ENCODE measurements around the gene FOXP3. TPM values are rescaled to one million over a fixed set of nuclear protein-coding genes. Genes with fewer than 3 reads are reported as not detected.

FOXP3 gene
- total and polyA plus RNA-seq, 2 experiments from 2014 or later = 0.11 to 0.28 TPM

DNA sequence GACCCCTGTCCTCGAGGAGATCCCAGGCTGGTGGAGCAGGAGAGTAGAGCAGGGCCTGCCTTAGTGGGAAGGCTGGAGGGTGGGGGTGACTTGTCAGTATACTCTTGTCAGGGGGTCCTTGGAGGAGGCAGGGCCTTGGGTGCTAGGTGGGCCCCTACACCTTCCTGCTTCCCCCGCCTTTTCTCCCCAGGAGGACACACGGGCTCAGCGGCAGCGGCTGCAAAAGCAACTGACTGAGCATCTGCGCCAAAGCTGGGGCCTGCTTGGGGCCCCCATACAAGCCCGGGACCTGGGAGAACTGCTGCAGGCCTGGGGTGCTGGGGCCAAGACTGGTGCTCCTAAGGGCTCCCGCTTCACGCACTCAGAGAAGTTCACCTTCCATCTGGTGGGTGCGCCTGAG is 18.0 kb downstream of the FOXP3 start (continued):
- TF ChIP-seq, protein P1, sequence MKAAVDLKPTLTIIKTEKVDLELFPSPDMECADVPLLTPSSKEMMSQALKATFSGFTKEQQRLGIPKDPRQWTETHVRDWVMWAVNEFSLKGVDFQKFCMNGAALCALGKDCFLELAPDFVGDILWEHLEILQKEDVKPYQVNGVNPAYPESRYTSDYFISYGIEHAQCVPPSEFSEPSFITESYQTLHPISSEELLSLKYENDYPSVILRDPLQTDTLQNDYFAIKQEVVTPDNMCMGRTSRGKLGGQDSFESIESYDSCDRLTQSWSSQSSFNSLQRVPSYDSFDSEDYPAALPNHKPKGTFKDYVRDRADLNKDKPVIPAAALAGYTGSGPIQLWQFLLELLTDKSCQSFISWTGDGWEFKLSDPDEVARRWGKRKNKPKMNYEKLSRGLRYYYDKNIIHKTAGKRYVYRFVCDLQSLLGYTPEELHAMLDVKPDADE (IDR thresholded peaks at IDR 0.05) = no peak

DNA sequence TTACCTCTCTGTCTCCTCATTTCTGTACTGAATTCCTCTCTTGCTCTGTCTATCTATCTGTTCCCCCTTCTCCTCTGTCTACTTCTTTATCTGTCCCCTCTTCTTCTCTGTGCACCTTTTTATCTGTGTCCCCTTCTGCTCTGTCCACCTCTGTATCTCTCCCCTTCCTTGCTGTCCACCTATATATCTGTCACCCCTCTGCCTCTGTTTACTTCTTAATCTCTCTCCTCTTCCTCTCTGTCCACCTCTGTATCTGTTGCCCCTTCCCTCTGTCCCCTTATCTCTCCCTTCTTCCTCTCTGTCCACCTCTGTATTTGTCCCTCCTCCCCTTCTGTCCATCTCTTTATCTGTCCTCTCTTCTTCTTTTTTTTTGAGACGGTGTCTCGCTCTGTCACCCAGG is 20.3 kb downstream of the FOXP3 start:
- no peaks in the 10 kb centered on the region for H4K20me1 ChIP-seq (replicated peaks; ENCODE audit: insufficient read depth)
- no peaks in the 10 kb centered on the region for H3K79me2 ChIP-seq (replicated peaks; ENCODE audit: insufficient read depth)
- no peaks in the 10 kb centered on the region for H3K9me2 ChIP-seq (ENCODE audit: insufficient read depth)
- no peaks in the 10 kb centered on the region for H3K4me1 ChIP-seq (ENCODE audit: insufficient read depth)
- Mint-ChIP-seq H3K4me1 (no peaks in the 10 kb centered on the region), H3K27ac (no peak overlapping the region), H3K27me3 (ENCODE audit: insufficient read depth, low read depth, poor library complexity) (peaks cover 5% of the 10 kb centered on the region), H3K4me3 (no peak overlapping the region), H3K36me3 (ENCODE audit: low read depth) (peaks cover 2% of the 10 kb centered on the region; the same call in 1 of the 3 replicates), H3K9me3 (no peaks in the 10 kb centered on the region; the same call in 2 of the 3 replicates)
- no peak overlapping the region for H3K4me3 ChIP-seq
- H2AFZ ChIP-seq = no peak overlapping the region
- H3F3A ChIP-seq (replicated peaks; ENCODE audit: low read depth) = no peaks in the 10 kb centered on the region
- no peaks in the 10 kb centered on the region for H3K36me3 ChIP-seq (ENCODE audit: insufficient read depth)
- DNase-seq (ENCODE audit: low spot score) (no peak), ATAC-seq (no peak)
- no peaks in the 10 kb centered on the region for H3K27me3 ChIP-seq (ENCODE audit: insufficient read depth)
- H3K27ac ChIP-seq (ENCODE audit: low read depth) = no peak overlapping the region
- no peak overlapping the region for H3K4me2 ChIP-seq
- TF ChIP-seq NANOG (IDR thresholded peaks at IDR 0.05; ENCODE audit: borderline replicate concordance) = no peak
- TF ChIP-seq ZNF331 (CRISPR knock-in tag; IDR thresholded peaks at IDR 0.05; ENCODE audit: low read depth) = no peak
- TF ChIP-seq, protein P2, sequence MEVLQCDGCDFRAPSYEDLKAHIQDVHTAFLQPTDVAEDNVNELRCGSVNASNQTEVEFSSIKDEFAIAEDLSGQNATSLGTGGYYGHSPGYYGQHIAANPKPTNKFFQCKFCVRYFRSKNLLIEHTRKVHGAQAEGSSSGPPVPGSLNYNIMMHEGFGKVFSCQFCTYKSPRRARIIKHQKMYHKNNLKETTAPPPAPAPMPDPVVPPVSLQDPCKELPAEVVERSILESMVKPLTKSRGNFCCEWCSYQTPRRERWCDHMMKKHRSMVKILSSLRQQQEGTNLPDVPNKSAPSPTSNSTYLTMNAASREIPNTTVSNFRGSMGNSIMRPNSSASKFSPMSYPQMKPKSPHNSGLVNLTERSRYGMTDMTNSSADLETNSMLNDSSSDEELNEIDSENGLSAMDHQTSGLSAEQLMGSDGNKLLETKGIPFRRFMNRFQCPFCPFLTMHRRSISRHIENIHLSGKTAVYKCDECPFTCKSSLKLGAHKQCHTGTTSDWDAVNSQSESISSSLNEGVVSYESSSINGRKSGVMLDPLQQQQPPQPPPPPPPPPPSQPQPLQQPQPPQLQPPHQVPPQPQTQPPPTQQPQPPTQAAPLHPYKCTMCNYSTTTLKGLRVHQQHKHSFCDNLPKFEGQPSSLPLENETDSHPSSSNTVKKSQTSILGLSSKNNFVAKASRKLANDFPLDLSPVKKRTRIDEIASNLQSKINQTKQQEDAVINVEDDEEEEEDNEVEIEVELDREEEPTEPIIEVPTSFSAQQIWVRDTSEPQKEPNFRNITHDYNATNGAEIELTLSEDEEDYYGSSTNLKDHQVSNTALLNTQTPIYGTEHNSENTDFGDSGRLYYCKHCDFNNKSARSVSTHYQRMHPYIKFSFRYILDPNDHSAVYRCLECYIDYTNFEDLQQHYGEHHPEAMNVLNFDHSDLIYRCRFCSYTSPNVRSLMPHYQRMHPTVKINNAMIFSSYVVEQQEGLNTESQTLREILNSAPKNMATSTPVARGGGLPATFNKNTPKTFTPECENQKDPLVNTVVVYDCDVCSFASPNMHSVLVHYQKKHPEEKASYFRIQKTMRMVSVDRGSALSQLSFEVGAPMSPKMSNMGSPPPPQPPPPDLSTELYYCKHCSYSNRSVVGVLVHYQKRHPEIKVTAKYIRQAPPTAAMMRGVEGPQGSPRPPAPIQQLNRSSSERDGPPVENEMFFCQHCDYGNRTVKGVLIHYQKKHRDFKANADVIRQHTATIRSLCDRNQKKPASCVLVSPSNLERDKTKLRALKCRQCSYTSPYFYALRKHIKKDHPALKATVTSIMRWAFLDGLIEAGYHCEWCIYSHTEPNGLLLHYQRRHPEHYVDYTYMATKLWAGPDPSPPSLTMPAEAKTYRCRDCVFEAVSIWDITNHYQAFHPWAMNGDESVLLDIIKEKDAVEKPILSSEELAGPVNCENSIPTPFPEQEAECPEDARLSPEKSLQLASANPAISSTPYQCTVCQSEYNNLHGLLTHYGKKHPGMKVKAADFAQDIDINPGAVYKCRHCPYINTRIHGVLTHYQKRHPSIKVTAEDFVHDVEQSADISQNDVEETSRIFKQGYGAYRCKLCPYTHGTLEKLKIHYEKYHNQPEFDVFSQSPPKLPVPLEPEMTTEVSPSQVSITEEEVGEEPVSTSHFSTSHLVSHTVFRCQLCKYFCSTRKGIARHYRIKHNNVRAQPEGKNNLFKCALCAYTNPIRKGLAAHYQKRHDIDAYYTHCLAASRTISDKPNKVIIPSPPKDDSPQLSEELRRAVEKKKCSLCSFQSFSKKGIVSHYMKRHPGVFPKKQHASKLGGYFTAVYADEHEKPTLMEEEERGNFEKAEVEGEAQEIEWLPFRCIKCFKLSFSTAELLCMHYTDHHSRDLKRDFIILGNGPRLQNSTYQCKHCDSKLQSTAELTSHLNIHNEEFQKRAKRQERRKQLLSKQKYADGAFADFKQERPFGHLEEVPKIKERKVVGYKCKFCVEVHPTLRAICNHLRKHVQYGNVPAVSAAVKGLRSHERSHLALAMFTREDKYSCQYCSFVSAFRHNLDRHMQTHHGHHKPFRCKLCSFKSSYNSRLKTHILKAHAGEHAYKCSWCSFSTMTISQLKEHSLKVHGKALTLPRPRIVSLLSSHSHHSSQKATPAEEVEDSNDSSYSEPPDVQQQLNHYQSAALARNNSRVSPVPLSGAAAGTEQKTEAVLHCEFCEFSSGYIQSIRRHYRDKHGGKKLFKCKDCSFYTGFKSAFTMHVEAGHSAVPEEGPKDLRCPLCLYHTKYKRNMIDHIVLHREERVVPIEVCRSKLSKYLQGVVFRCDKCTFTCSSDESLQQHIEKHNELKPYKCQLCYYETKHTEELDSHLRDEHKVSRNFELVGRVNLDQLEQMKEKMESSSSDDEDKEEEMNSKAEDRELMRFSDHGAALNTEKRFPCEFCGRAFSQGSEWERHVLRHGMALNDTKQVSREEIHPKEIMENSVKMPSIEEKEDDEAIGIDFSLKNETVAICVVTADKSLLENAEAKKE (CRISPR knock-in tag; IDR thresholded peaks at IDR 0.05) = no peak
- TF ChIP-seq, protein P3, sequence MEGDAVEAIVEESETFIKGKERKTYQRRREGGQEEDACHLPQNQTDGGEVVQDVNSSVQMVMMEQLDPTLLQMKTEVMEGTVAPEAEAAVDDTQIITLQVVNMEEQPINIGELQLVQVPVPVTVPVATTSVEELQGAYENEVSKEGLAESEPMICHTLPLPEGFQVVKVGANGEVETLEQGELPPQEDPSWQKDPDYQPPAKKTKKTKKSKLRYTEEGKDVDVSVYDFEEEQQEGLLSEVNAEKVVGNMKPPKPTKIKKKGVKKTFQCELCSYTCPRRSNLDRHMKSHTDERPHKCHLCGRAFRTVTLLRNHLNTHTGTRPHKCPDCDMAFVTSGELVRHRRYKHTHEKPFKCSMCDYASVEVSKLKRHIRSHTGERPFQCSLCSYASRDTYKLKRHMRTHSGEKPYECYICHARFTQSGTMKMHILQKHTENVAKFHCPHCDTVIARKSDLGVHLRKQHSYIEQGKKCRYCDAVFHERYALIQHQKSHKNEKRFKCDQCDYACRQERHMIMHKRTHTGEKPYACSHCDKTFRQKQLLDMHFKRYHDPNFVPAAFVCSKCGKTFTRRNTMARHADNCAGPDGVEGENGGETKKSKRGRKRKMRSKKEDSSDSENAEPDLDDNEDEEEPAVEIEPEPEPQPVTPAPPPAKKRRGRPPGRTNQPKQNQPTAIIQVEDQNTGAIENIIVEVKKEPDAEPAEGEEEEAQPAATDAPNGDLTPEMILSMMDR (conservative IDR thresholded peaks at IDR 0.05; ENCODE audit: low read depth in 2 of 2) = no peak
- TF ChIP-seq, protein P1 (IDR thresholded peaks at IDR 0.05) = no peak
- TF ChIP-seq CREB1 (CRISPR knock-in tag; IDR thresholded peaks at IDR 0.05; ENCODE audit: low read depth) = no peak
- TF ChIP-seq JUNB (IDR thresholded peaks at IDR 0.05; ENCODE audit: unreplicated experiment) = no peak
- TF ChIP-seq POLR2AphosphoS5 (IDR thresholded peaks at IDR 0.05; ENCODE audit: low read depth) = no peak
- no peak for TF ChIP-seq ZNF114 (CRISPR knock-in tag; IDR thresholded peaks at IDR 0.05)
- TF ChIP-seq STAT1 (IDR thresholded peaks at IDR 0.05; ENCODE audit: unreplicated experiment) = no peak
- TF ChIP-seq, protein P4, sequence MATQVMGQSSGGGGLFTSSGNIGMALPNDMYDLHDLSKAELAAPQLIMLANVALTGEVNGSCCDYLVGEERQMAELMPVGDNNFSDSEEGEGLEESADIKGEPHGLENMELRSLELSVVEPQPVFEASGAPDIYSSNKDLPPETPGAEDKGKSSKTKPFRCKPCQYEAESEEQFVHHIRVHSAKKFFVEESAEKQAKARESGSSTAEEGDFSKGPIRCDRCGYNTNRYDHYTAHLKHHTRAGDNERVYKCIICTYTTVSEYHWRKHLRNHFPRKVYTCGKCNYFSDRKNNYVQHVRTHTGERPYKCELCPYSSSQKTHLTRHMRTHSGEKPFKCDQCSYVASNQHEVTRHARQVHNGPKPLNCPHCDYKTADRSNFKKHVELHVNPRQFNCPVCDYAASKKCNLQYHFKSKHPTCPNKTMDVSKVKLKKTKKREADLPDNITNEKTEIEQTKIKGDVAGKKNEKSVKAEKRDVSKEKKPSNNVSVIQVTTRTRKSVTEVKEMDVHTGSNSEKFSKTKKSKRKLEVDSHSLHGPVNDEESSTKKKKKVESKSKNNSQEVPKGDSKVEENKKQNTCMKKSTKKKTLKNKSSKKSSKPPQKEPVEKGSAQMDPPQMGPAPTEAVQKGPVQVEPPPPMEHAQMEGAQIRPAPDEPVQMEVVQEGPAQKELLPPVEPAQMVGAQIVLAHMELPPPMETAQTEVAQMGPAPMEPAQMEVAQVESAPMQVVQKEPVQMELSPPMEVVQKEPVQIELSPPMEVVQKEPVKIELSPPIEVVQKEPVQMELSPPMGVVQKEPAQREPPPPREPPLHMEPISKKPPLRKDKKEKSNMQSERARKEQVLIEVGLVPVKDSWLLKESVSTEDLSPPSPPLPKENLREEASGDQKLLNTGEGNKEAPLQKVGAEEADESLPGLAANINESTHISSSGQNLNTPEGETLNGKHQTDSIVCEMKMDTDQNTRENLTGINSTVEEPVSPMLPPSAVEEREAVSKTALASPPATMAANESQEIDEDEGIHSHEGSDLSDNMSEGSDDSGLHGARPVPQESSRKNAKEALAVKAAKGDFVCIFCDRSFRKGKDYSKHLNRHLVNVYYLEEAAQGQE (IDR thresholded peaks at IDR 0.05; ENCODE audit: unreplicated experiment) = no peak
- TF ChIP-seq EZH2 (IDR thresholded peaks at IDR 0.05; ENCODE audit: low read depth, unreplicated experiment) = no peak
